Measurements from ENCODE around the gene ARID3C.

- TF ChIP-seq CTCF (IDR thresholded peaks at IDR 0.05) (no peak), POLR2A (IDR thresholded peaks at IDR 0.05) (no peak)
These were observed 34.7 kb downstream of the ARID3C start for GRCh38 chr9:34594177-34594576.
